ENCODE data around the gene WDR45B.

- TF ChIP-seq, protein P1, sequence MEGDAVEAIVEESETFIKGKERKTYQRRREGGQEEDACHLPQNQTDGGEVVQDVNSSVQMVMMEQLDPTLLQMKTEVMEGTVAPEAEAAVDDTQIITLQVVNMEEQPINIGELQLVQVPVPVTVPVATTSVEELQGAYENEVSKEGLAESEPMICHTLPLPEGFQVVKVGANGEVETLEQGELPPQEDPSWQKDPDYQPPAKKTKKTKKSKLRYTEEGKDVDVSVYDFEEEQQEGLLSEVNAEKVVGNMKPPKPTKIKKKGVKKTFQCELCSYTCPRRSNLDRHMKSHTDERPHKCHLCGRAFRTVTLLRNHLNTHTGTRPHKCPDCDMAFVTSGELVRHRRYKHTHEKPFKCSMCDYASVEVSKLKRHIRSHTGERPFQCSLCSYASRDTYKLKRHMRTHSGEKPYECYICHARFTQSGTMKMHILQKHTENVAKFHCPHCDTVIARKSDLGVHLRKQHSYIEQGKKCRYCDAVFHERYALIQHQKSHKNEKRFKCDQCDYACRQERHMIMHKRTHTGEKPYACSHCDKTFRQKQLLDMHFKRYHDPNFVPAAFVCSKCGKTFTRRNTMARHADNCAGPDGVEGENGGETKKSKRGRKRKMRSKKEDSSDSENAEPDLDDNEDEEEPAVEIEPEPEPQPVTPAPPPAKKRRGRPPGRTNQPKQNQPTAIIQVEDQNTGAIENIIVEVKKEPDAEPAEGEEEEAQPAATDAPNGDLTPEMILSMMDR (IDR thresholded peaks at IDR 0.05), result no peak
- TF ChIP-seq EP300 (IDR thresholded peaks at IDR 0.05), result no peak
These were observed 38.4 kb upstream of the WDR45B start for GRCh38 chr17:82686366-82687324.

Measured in esophagus muscularis mucosa (tissue), 3 donors.